NB4 (cell line): ENCODE measurements around the gene RGS3.
"Not testable (repeated sequence)": the region's sequence is repeated elsewhere in the genome, so short reads cannot be mapped to it uniquely, and the experiment has no call there.

ENCODE experiments used
- DNase-seq: peaks from one replicate; pipeline ENCODE4 v3.0.0; 2010; ENCODE audit warnings: low read depth
- H3K4me3 ChIP-seq: one replicate; pipeline ENCODE4 v1.5.1; 2011; ENCODE audit warnings: mild to moderate bottlenecking, low read depth, low read length, moderate library complexity
- MYC ChIP-seq: IDR thresholded peaks from 2 replicates; pipeline ENCODE4 v1.6.1; 2011; ENCODE audit warnings: low read depth, low read length
- POLR2A ChIP-seq: IDR thresholded peaks from 2 replicates; pipeline ENCODE4 v1.6.1; 2011; ENCODE audit warnings: mild to moderate bottlenecking; ENCODE audit not compliant: insufficient read length; ENCODE audit errors: extremely low read depth
- TF ChIP-seq, protein P1 (sequence below): IDR thresholded peaks from 2 replicates; pipeline ENCODE4 v1.6.1; 2011; ENCODE audit warnings: low read depth, low read length
- TF ChIP-seq, protein P2 (sequence below): IDR thresholded peaks from one replicate; pipeline ENCODE4 v1.5.1; 2012; ENCODE audit warnings: low read depth, low read length

The RGS3 gene

DNA sequence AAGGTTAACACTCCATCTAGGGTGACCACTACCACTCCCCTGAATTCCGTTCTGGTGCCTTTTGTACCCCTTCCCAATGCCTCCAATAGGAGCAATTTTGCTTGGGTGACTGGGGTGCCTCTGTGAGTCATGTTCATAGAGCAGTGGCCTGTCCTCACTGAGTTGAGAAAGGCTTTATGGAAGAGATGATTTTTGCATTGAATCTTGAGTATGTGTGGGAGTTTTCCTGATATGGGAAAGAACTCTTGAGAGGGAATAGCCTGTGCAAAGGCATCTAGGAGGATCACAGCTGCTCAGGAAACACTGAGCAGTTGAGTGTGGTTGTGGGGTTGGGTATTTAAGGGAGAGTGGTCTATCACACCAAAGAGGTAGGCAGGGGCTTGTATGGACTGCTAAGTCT is 36.8 kb upstream of the RGS3 start:
- TF ChIP-seq, protein P1, sequence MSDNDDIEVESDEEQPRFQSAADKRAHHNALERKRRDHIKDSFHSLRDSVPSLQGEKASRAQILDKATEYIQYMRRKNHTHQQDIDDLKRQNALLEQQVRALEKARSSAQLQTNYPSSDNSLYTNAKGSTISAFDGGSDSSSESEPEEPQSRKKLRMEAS, result no peak
- TF ChIP-seq, protein P2, sequence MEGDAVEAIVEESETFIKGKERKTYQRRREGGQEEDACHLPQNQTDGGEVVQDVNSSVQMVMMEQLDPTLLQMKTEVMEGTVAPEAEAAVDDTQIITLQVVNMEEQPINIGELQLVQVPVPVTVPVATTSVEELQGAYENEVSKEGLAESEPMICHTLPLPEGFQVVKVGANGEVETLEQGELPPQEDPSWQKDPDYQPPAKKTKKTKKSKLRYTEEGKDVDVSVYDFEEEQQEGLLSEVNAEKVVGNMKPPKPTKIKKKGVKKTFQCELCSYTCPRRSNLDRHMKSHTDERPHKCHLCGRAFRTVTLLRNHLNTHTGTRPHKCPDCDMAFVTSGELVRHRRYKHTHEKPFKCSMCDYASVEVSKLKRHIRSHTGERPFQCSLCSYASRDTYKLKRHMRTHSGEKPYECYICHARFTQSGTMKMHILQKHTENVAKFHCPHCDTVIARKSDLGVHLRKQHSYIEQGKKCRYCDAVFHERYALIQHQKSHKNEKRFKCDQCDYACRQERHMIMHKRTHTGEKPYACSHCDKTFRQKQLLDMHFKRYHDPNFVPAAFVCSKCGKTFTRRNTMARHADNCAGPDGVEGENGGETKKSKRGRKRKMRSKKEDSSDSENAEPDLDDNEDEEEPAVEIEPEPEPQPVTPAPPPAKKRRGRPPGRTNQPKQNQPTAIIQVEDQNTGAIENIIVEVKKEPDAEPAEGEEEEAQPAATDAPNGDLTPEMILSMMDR, result no peak
- TF ChIP-seq MYC (no peak), POLR2A (no peak)
- no peak overlapping the region for H3K4me3 ChIP-seq
- DNase-seq, result no peak

DNA sequence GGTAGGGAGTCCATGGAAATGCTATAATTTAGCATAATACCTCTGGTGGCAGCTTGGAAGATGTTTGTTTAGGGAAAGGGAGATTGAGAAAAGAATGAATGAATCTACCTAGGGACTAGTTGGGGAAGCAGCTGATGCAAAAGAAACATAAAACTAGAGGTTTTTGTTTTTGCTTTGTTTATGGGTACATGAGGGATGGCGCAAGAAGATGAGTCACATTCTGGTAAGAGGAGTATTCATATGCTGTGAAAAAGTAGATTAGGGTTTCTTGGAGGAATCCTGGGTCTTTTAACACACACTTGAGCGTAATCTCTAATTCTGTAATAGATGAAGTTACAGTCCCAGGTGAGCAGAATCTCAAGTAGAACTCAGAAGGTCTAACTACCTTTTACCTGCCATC is 35.9 kb upstream of the RGS3 start:
- DNase-seq, result peak; percentile 70
- TF ChIP-seq, protein P1, result no peak
- TF ChIP-seq, protein P2, result no peak
- TF ChIP-seq MYC, result no peak
- TF ChIP-seq POLR2A, result no peak
- H3K4me3 ChIP-seq, result no peak overlapping the region

DNA sequence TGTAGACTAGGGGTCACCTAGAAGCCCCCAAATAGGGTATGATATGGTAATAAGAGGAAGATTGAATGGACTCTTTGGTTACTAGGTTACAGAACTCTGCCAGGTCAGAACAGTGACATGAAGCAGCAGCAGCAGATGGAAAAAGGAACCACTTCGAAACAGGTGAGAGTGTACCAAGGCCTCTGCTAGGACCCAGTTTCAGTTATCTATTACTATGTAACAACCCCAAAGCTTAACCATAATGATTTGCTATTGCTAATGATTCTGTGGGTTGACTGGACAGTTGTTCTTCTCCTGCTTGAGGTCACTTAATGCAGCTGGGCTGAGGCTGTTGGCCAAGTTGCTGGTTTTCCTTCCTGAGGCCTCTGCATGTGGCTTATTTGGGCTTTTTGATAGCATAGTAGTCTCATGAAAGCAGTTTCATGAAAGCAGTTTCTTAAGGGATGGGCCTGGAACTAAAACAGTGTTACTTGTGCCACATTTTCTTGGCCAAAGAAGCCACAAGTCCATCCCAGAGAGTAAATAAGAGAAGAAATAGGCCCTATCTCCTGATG is 35.4 kb upstream of the RGS3 start:
- no peak for DNase-seq
- no peak for TF ChIP-seq MYC
- TF ChIP-seq, protein P2, result no peak
- TF ChIP-seq POLR2A, result no peak
- TF ChIP-seq, protein P1, result no peak
- no peak overlapping the region for H3K4me3 ChIP-seq

DNA sequence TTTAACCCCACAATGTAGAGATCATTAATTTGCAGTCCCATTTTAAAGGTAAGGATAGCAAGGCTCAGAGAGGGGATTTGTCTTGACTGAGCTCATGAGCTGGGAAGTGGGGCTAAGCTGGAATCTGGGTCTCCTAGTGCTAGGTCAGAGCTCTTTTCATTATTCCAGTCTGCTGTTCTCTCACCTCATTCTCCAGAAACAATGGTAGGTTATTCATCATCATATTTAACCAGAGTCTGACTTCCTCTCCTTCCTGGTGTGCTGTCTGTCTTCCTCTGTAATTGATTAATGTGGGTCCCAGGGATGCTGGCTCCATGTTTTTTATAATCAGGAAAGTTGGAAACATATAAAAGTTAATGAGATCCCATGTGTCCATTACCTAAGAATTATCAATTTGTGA is 32.3 kb upstream of the RGS3 start:
- H3K4me3 ChIP-seq, result no peak overlapping the region
- TF ChIP-seq, protein P1, result no peak
- DNase-seq, result no peak

DNA sequence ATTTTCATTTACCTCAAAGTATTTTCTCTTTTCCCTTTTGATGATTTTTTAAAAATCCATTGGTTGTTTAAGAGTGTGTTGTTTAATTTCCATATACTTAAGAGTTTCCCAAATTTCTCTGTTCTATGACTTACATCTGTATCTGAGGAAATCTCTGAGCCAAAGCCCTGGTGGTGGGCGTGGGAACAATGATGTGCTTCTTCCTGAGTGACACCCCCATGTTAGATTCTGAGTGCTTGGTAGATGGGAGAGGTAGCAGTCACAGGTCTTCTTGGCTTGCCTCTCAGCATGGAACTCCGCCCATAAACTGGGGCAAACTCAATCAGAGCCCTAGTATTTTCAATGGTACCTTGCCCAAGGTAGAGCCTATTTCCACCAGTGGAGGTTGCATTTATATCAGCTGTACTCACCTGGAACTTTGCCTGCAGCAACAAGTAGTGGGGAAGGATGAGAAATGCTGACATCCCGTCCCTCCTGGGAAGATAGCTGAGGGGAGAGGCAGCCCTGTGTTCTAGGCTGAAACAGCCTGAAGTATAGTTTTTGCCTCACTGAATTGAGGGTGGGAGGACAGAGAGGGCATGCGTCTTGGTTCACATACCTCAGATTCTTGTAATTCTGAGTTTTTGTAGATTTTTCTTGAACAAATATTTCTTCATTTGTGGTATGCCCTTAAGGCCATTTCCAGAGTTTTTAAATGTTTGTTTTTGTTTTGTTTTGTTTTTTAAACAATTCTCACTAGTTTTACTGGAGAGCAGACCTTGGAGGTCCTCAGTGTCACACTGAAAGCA is 26.6 kb upstream of the RGS3 start:
- H3K4me3 ChIP-seq, result no peak overlapping the region
- no peak for DNase-seq
- TF ChIP-seq, protein P2, result no peak
- TF ChIP-seq POLR2A (no peak), MYC (no peak)
- TF ChIP-seq, protein P1, result no peak

DNA sequence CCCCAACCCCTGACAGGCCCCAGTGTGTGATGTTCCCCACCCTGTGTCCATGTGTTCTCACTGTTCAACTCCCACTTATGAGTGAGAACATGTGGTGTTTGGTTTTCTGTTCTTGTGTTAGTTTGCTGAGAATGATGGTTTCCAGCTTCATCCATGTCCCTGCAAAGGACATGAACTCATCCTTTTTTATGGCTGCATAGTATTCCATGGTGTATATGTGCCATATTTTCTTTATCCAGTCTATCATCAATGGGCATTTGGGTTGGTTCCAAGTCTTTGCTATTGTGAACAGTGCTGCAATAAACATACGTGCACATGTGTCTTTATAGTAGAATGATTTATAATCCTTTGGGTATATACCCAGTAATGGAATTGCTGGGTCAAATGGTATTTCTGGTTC is 25.8 kb upstream of the RGS3 start:
- DNase-seq, H3K4me3 ChIP-seq: not testable (repeated sequence)
